Pancreas (tissue), 10 donors: ENCODE results near the gene KLC1. TPM values are rescaled to one million over a fixed set of nuclear protein-coding genes. Genes with fewer than 3 reads are reported as not detected.

ENCODE experiments used
- ATAC-seq, 4 donors: fragments of 200-7000 bp; cut with Tn5 transposase; one replicate each; pipeline versions ENCODE4 v1.8.0 to v1.9.1; 2020; ENCODE audit warnings: mild to moderate bottlenecking in 4 of 4, moderate library complexity in 4 of 4
- DNase-seq, 6 donors: peaks; one replicate each; pipeline ENCODE4 v3.0.0-alpha.2; 2020
- FAIRE-seq: peaks from 2 replicates; lab custom pipeline; 2012; peaks lifted over from hg19 to GRCh38; lab: Jason Lieb, UNC
- H3K27ac ChIP-seq, 4 donors: fragments of 200-600 bp; sonication (generic); 1 replicate in 3 of 4; 2 replicates in 1 of 4; pipeline versions ENCODE4 v1.5.0 to v1.8.0; 2020
- H3K27me3 ChIP-seq, 4 donors: fragments of 200-600 bp; one replicate each; pipeline ENCODE4 v1.8.0; 2021
- H3K36me3 ChIP-seq, 3 donors: fragments of 200-600 bp; sonication (generic) in 1 of 3; one replicate each; pipeline versions ENCODE4 v1.5.0 to v1.8.0; 2020 to 2021
- H3K4me1 ChIP-seq, 3 donors: fragments of 200-600 bp; one replicate each; pipeline ENCODE4 v1.8.0; 2021
- H3K4me3 ChIP-seq, 4 donors: fragments of 200-600 bp; sonication (generic) in 2 of 4; one replicate each; pipeline versions ENCODE4 v1.5.0 to v1.8.0; 2020 to 2021
- H3K9me3 ChIP-seq, 4 donors: fragments of 200-600 bp; one replicate each; pipeline ENCODE4 v1.8.0; 2021
- WGBS, 2 donors: extraction: QIAGEN DNeasy Blood & Tissue Kit; methylation state at CpG; one replicate each; pipeline ENCODE4 v1.1.7; 2013; 5-methylcytosine and 5-hydroxymethylcytosine counted together
- intact Hi-C, 3 donors: fragments of 100-400 bp; cut with DNase I; formaldehyde crosslinking; loops; one replicate each; pipeline versions ENCODE4 v1.11.1 to v1.14.2; 2022
- polyA plus RNA-seq, 2 donors: library from polyadenylated mRNA; stranded (reverse); fragments of 200-250 nt; gene quantifications; one replicate each; pipeline ENCODE4 v1.2.3, GENCODE V29; 2013
- total RNA-seq, 6 donors: library from RNA; stranded (reverse); fragmentation: NEBNext Ultra II Directional in 4 of 6; extraction: Animal tissue kit (Norgen Biotek cat#: 25700) in 4 of 6; gene quantifications; one replicate each; pipeline versions ENCODE4 v1.2.1 to v1.2.4, GENCODE V29; 2021 to 2023
- TF ChIP-seq, protein P1 (sequence below), 4 donors: fragments of 200-600 bp; sonication (generic) in 3 of 4; IDR thresholded peaks; one replicate each; pipeline versions ENCODE4 v1.5.0 to v1.8.0; 2021; ENCODE audit warnings: antibody characterized with exemption in 4 of 4
- donor health status: healthy with polysubstance abuse.
- donor health status: DM: no; HTN: no; CAD: no; lungs with moderate emphysema.
- donor health status: DM: no; HTN: no; CAD: no.
- donor health status: control.
- donor health status: control.
- donor health status: Bipolar disorder and iron deficiency.
- donor health status: DM: yes; HTN: yes; CAD: no.
- donor health status: DM: no; HTN: no; CAD: no.
- donor health status: DM: no; HTN: no; CAD: no.
- donor health status: DM: yes; HTN: yes; CAD: no.

Gene KLC1
- total and polyA plus RNA-seq, 8 donors = 36.1 to 91.0 (median 51.6) TPM

DNA sequence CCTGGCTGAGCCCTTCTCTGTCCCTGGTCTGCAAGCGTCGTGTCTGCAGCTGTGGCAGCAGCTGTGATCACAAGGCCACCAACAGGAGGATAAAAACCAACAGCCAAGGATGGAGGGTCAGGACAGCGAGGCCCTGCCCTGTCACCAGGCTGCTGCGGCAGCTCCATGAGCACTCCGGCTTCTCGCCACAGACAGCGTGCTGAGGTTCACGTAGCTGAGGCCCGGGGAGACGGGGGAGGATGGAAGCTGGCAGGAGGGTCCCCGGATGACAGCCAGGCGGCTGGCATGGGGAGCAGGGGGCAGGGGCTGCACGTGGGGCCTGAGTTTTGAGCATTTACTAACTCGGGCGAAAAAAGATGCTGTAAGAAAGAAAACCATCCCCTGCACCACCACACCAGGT is 80.8 kb downstream of the KLC1 start:
- TF ChIP-seq, protein P1, sequence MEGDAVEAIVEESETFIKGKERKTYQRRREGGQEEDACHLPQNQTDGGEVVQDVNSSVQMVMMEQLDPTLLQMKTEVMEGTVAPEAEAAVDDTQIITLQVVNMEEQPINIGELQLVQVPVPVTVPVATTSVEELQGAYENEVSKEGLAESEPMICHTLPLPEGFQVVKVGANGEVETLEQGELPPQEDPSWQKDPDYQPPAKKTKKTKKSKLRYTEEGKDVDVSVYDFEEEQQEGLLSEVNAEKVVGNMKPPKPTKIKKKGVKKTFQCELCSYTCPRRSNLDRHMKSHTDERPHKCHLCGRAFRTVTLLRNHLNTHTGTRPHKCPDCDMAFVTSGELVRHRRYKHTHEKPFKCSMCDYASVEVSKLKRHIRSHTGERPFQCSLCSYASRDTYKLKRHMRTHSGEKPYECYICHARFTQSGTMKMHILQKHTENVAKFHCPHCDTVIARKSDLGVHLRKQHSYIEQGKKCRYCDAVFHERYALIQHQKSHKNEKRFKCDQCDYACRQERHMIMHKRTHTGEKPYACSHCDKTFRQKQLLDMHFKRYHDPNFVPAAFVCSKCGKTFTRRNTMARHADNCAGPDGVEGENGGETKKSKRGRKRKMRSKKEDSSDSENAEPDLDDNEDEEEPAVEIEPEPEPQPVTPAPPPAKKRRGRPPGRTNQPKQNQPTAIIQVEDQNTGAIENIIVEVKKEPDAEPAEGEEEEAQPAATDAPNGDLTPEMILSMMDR (IDR thresholded peaks at IDR 0.05) = no peak
- H3K27ac ChIP-seq = no peak overlapping the region
- intact Hi-C loops = no loop called here
- no peak overlapping the region for H3K4me3 ChIP-seq
- no peaks in the 10 kb centered on the region for H3K9me3 ChIP-seq
- DNase-seq = peak in 2 of 6 donors; percentile 20 to 64
- H3K4me1 ChIP-seq = peaks cover 4 to 8% (median 5%) of the 10 kb centered on the region in 3 donors
- no peak for FAIRE-seq
- H3K27me3 ChIP-seq = no peaks in the 10 kb centered on the region
- ATAC-seq = no peak
- H3K36me3 ChIP-seq = no peaks in the 10 kb centered on the region
- 84 to 89% methylated on average over 15 of the region's 15 CpGs for WGBS, 2 donors

DNA sequence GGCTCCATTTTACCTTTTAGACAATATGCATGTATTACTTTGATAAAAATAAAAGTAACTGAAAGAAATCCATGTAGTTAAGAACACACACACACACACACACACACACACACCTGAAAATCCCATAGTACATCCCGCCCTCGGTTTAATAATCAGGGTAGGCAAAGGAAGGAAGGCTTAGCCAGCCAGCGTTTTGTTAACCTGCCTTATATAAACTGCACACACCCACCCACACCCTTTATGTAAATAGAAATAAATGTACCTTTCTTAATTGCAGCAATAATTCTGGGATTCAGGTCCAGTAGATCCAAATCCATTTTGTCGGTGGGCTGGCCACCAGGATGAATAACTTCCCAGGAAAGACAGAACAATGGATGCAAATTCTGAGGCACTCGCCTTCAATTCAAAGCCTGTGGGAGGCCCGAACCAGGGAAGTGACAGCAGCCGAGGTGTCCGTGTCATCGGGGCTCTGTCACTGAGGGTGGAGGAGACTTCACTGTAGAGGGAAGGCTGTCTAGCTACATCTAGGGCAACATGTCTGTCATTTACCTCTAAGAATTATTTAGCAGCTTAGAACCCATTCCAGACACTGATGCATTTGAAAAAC is 81.9 kb downstream of the KLC1 start:
- H3K4me3 ChIP-seq = no peak overlapping the region
- H3K4me1 ChIP-seq = peaks cover 4 to 8% (median 6%) of the 10 kb centered on the region in 3 donors
- H3K27me3 ChIP-seq = no peaks in the 10 kb centered on the region
- DNase-seq (peak in 2 of 6 donors; percentile 7 to 12), FAIRE-seq (no peak), ATAC-seq (no peak)
- H3K9me3 ChIP-seq = no peaks in the 10 kb centered on the region
- WGBS, 2 donors = 67 to 68% methylated on average over 9 of the region's 9 CpGs
- intact Hi-C loops = no loop called here
- TF ChIP-seq, protein P1 (IDR thresholded peaks at IDR 0.05) = no peak
- no peak overlapping the region for H3K27ac ChIP-seq
- H3K36me3 ChIP-seq = no peaks in the 10 kb centered on the region

DNA sequence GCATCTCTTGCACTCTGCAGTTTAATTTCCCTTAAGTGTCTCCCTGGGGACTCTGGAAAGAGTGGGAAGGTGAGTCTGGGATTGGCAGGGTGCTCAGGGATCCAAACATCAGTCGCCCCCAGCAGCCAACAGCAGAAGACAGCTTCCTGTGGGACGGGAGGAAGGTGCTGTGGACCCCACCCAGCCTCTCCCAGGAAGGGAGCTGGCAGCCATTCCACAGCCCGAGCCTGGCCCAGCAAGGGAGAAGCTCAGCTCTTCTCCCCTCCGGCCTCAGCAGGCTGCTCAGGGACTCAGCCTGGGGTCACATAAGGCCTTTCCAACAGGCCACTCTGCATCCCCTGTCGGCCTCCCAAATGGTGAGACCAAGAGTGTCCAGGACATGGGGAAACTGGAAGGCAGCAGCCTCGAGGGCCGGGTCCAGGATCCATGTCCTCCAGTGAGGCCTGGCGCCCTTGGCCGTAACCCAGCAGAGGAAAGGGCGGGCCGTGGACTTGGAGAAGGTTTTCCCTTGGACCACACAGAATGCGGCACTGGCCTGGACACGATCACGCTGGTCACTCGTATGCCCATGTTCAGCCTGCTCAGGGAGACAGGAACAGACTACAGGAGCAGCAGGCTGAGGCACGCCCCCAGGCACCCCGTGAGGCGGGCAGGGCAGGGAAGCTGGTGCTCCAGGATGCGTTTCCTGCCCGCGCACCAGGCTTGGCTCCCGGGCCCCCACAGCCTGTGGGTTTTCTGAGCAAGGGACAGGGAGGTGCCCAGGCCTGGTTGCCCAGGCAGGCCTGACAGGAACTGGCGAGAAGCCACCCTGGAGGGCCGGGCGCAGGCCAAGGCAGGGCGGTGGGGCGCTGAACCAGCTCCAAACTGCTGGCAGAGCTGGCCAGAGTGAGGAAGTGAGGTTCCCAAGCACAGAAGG is 82.8 kb downstream of the KLC1 start:
- no peak overlapping the region for H3K4me3 ChIP-seq
- 57 to 61% methylated on average over 27 of the region's 27 CpGs for WGBS, 2 donors
- peak overlapping the region; percentile 26 to 58 (median 39) for H3K27ac ChIP-seq
- FAIRE-seq (no peak), DNase-seq (peak in 3 of 6 donors; percentile 59 to 82 (median 65)), ATAC-seq (peak in 1 of 4 donors; percentile 1)
- TF ChIP-seq, protein P1 (IDR thresholded peaks at IDR 0.05) = no peak
- intact Hi-C loops = no loop called here
- H3K4me1 ChIP-seq = peaks cover 4 to 8% (median 6%) of the 10 kb centered on the region in 3 donors
- H3K9me3 ChIP-seq = no peaks in the 10 kb centered on the region
- no peaks in the 10 kb centered on the region for H3K27me3 ChIP-seq
- no peaks in the 10 kb centered on the region for H3K36me3 ChIP-seq

DNA sequence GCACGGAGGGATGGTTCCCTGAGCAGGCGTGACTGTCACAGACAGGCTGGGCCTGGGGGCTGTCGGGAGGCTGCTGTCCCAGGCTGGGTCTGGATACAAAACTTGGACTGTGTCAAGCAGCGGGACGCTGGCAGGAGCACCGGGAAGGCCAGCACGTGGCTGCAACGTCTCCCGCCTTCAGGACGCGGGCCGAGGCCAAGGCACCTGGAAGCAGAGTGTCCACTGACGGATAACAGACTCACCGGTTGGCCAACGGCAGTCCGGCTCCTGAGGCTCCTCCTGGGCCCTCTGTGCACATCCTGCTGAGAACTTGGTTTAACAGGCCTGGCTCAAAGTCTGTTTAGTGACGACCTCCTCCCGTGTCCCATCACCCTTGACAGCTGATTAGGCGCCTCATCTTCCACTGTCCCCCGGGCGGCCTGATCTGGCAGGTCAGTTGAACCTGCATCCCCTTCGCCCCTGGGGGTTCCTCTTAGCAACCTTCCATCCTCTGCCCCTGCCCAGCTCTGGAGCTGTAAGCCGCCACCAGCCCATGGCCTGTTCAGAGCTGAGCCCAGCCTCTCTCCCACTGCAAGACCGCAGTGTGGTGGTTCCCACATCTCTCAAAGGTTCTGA is 83.7 kb downstream of the KLC1 start:
- intact Hi-C loops = no loop called here
- no peak for FAIRE-seq

More for the DNA sequence above, 83.7 kb downstream of the KLC1 start:
- WGBS, 2 donors = 67 to 69% methylated on average over 24 of the region's 24 CpGs
- DNase-seq = peak in 1 of 6 donors; percentile 79
- Histone ChIP-seq H3K36me3 (no peaks in the 10 kb centered on the region), H3K27ac (peak overlapping the region in 3 of 4 donors; percentile 9 to 58 (median 33)), H3K4me1 (peaks cover 4 to 8% (median 6%) of the 10 kb centered on the region in 3 donors), H3K27me3 (no peaks in the 10 kb centered on the region), H3K9me3 (no peaks in the 10 kb centered on the region), H3K4me3 (no peak overlapping the region)
- ATAC-seq = no peak
- TF ChIP-seq, protein P1 (IDR thresholded peaks at IDR 0.05) = no peak
